Transverse colon (tissue), 4 donors: Measurements from ENCODE around the gene IL6R. TPM values are rescaled to one million over a fixed set of nuclear protein-coding genes. Genes with fewer than 3 reads are reported as not detected.

Source experiments
- DNase-seq: peaks from one replicate; pipeline ENCODE4 v3.0.0-alpha.2; 2019
- H3K27ac ChIP-seq, 4 donors: fragments of 200-600 bp; sonication (generic); 2 replicates each; pipeline ENCODE4 v1.5.1; 2016 to 2018; ENCODE audit warnings: inconsistent platforms in 4 of 4
- H3K27me3 ChIP-seq: fragments of 200-600 bp; sonication (generic); 2 replicates; pipeline ENCODE4 v1.5.1; 2017; ENCODE audit warnings: inconsistent platforms
- H3K36me3 ChIP-seq, 4 donors: fragments of 200-600 bp; sonication (generic); 2 replicates each; pipeline ENCODE4 v1.5.1; 2017 to 2019; ENCODE audit warnings: inconsistent platforms in 4 of 4
- H3K4me1 ChIP-seq, 4 donors: fragments of 200-600 bp; sonication (generic); 2 replicates each; pipeline ENCODE4 v1.5.1; 2017 to 2020; ENCODE audit warnings: inconsistent platforms in 4 of 4
- H3K4me3 ChIP-seq, 4 donors: fragments of 200-600 bp; sonication (generic); 1 replicate in 1 of 4; 2 replicates in 3 of 4; pipeline versions ENCODE4 v1.5.1 to v1.6.1; 2017 to 2019; ENCODE audit warnings: inconsistent platforms in 4 of 4
- H3K9me3 ChIP-seq, 2 donors: fragments of 200-600 bp; sonication (generic); 2 replicates each; pipeline ENCODE4 v1.5.1; 2017 to 2019; ENCODE audit warnings: inconsistent platforms in 2 of 2
- EP300 ChIP-seq: sonication (generic); formaldehyde crosslinking; IDR thresholded peaks from one replicate; pipeline ENCODE4 v1.6.1; 2017; ENCODE audit warnings: antibody characterized with exemption, low read depth
- POLR2A ChIP-seq: fragments of 450-650 bp; IDR thresholded peaks from one replicate; pipeline ENCODE4 v1.6.1; 2016; ENCODE audit warnings: antibody characterized with exemption, mild to moderate bottlenecking, moderate library complexity
- POLR2AphosphoS5 ChIP-seq, 3 donors: sonication (generic); formaldehyde crosslinking; IDR thresholded peaks; one replicate each; pipeline ENCODE4 v1.6.1; 2016; ENCODE audit warnings: antibody characterized with exemption in 3 of 3
- WGBS, 2 donors: methylation state at CpG; one replicate each; pipeline ENCODE4 v1.1.5; 2018; ENCODE audit warnings: low coverage in 1 of 2; 5-methylcytosine and 5-hydroxymethylcytosine counted together
- in situ Hi-C, 4 donors: fragments of 200-750 bp; cut with MboI; loops; one replicate each; pipeline versions ENCODE4 v1.15.0 to v1.15.1; 2017; ENCODE audit warnings: low sequenced_read_pairs in 3 of 4, low pct_ligation_motif_present in 1 of 4, low pct_unique_long_range_greater_than_20kb in 1 of 4
- intact Hi-C: fragments of 100-400 bp; cut with DNase I; formaldehyde crosslinking; loops from one replicate; pipeline ENCODE4 v1.15.1; 2023; ENCODE audit warnings: low total_unique reads
- total RNA-seq, 4 donors: library from RNA; depleted of rRNA; stranded (reverse); fragments of >200 nt; gene quantifications; one replicate each; pipeline ENCODE4 v1.1.0, GENCODE V29; 2016
- TF ChIP-seq, protein P1 (sequence below), 5 experiments: fragments of 200-600 bp in 3 of 5; fragments of 450-650 bp in 2 of 5; sonication (generic) in 3 of 5; IDR thresholded peaks; 1 replicate in 2 of 5; 2 replicates in 3 of 5; pipeline ENCODE4 v1.5.1; 2016 to 2017; ENCODE audit warnings: antibody characterized with exemption in 5 of 5, inconsistent platforms in 3 of 5, mild to moderate bottlenecking in 2 of 5, moderate library complexity in 1 of 5

Gene IL6R
- total RNA-seq, 4 donors from 2014 or later, result 10.7 to 107 (median 77.3) TPM

DNA sequence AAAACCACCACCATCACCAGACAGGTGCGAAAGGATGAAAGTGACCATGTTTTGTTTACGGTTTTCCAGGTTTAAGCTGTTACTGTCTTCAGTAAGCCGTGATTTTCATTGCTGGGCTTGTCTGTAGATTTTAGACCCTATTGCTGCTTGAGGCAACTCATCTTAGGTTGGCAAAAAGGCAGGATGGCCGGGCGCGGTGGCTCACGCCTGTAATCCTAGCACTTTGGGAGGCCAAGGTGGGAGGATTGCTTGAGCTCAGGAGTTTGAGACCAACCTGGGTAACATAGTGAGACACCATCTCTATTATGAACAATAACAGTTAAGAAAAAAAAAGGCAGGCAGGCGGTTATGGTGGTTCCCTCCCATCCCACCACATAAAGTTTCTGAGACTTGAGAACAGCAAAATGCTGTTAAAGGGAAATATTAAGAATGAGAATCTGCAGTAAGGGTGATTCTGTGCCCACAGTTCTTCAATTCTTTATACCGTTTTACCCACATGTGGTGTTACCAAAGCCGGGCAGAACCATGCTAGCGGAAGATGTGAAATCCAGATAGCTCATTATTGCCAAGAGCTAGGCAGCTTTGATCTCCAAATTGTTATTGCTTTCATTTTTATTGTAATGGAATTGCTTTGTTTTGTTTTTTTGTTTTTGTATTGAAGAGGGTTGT is 62.4 kb downstream of the IL6R start:
- WGBS, 2 donors, result 87% methylated on average over 3 to 11 of the region's 11 CpGs
- H3K4me3 ChIP-seq, result no peak overlapping the region
- in situ Hi-C loops, result no loop called here
- H3K27me3 ChIP-seq, result no peaks in the 10 kb centered on the region
- no peak for DNase-seq
- H3K4me1 ChIP-seq, result peaks cover 0 to 74% (median 24%) of the 10 kb centered on the region in 4 donors
- TF ChIP-seq EP300, result no peak
- no peak for TF ChIP-seq POLR2A
- no peak for TF ChIP-seq POLR2AphosphoS5 (IDR thresholded peaks at IDR 0.05)
- TF ChIP-seq, protein P1, sequence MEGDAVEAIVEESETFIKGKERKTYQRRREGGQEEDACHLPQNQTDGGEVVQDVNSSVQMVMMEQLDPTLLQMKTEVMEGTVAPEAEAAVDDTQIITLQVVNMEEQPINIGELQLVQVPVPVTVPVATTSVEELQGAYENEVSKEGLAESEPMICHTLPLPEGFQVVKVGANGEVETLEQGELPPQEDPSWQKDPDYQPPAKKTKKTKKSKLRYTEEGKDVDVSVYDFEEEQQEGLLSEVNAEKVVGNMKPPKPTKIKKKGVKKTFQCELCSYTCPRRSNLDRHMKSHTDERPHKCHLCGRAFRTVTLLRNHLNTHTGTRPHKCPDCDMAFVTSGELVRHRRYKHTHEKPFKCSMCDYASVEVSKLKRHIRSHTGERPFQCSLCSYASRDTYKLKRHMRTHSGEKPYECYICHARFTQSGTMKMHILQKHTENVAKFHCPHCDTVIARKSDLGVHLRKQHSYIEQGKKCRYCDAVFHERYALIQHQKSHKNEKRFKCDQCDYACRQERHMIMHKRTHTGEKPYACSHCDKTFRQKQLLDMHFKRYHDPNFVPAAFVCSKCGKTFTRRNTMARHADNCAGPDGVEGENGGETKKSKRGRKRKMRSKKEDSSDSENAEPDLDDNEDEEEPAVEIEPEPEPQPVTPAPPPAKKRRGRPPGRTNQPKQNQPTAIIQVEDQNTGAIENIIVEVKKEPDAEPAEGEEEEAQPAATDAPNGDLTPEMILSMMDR (IDR thresholded peaks at IDR 0.05), result no peak
- H3K36me3 ChIP-seq, result no peaks in the 10 kb centered on the region
- intact Hi-C loops, result no loop called here
- H3K9me3 ChIP-seq, result no peaks in the 10 kb centered on the region
- no peak overlapping the region for H3K27ac ChIP-seq

DNA sequence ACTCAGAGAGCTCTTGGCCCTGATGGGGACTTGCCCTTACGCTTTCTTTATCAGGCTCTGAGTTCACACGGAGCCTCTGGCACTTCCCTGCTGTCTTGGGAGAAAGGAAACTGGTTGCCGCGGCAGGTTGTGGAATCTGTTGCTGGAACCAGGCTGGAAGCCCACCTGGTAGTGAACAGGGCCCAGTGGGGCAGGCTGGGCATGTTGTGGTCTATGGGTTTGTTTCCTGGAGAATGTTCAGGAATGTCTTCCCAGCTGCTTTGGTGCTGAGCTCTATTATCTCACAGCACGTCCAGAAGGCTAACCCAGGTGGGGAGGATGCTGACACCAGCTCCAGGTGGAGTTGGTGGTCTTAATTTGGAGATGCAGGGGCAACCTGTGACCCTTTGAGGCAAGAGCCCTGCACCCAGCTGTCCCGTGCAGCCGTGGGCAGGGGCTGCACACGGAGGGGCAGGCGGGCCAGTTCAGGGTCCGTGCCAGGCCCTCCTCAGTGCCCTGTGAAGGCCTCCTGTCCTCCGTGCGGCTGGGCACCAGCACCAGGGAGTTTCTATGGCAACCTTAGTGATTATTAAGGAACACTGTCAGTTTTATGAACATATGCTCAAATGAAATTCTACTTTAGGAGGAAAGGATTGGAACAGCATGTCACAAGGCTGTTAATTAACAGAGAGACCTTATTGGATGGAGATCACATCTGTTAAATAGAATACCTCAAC is 63.5 kb downstream of the IL6R start:
- Histone ChIP-seq H3K9me3 (no peaks in the 10 kb centered on the region), H3K27me3 (no peaks in the 10 kb centered on the region), H3K4me1 (peaks cover 0 to 65% (median 16%) of the 10 kb centered on the region in 4 donors), H3K27ac (no peak overlapping the region), H3K36me3 (no peaks in the 10 kb centered on the region), H3K4me3 (no peak overlapping the region)
- in situ Hi-C loops (no loop called here), intact Hi-C loops (no loop called here)
- TF ChIP-seq POLR2A (no peak), EP300 (no peak), POLR2AphosphoS5 (IDR thresholded peaks at IDR 0.05) (no peak)
- TF ChIP-seq, protein P1 (IDR thresholded peaks at IDR 0.05), result no peak
- no peak for DNase-seq
- 82% methylated on average over 12 of the region's 12 CpGs; no CpG with 5 or more reads in 1 of the 2 donors for WGBS, 2 donors

DNA sequence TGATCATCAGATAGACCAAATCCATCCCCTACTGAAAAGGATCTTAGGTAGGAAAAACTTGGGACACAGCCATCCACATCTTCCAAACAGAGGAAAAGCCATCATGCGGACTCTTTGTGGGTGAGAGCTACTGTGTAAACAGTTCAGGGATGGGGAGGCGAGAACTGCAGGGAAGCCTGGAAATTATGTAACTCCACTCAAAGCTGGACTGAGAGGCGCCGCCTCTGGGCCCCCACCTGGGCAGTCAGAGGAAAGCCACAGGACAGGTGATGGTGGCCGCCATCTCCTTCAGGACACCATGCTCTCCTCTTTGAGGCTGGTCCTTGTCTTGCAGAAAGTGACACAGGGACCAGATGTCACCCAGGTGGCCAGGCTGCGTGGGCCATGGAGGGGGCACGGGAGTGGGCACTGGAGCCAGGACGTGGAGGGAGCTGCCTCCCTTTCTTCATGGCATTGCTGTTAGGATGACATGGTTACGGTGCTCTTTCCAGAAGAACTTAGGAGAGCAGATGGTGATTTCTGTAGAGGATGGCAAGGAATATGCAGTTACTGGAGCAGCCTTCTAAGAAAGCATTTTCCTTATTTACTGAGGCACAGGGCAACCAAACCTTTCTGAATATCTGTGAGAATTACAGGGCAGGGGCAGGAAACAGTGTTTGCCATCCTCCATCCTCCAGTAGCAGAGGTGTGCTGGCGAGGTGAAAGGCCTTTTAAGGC is 64.9 kb downstream of the IL6R start:
- WGBS, 2 donors, result 82% methylated on average over 10 of the region's 10 CpGs; no CpG with 5 or more reads in 1 of the 2 donors
- no peak for TF ChIP-seq POLR2AphosphoS5 (IDR thresholded peaks at IDR 0.05)
- TF ChIP-seq, protein P1 (IDR thresholded peaks at IDR 0.05), result no peak
- TF ChIP-seq EP300, result no peak
- TF ChIP-seq POLR2A, result no peak
- DNase-seq, result no peak
- Histone ChIP-seq H3K4me1 (peaks cover 2 to 65% (median 20%) of the 10 kb centered on the region in 4 donors), H3K27ac (peak overlapping the region in 3 of 4 donors; percentile 49 to 57 (median 50)), H3K4me3 (no peak overlapping the region), H3K9me3 (no peaks in the 10 kb centered on the region), H3K36me3 (no peaks in the 10 kb centered on the region), H3K27me3 (no peaks in the 10 kb centered on the region)
- intact Hi-C loops (no loop called here), in situ Hi-C loops (loop anchor here in 2 of 4 donors (10.0 kb wide), 1 partner anchor 65 kb away; the partner anchor contains the start of gene IL6R (in 2 of the 2))

DNA sequence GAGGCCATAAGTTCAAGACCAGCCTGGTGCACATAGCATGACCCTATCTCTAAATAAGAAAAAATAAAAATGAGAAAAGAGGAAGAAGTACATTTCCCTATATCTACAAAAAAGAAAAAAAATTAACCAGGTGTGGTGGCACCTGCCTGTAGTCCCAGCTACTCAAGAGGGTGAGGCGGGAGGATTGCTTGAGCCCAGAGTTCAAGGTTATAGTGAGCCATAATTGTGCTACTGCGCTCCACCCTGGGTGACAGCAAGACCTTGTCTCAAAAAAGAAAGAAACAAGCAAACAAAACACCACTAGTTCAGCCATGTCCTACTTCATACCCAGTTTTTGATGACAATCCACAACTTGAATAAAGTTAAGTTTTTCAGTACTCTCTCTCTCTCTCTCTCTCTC is 66.2 kb downstream of the IL6R start:
- peaks cover 4 to 65% (median 18%) of the 10 kb centered on the region in 4 donors for H3K4me1 ChIP-seq
- WGBS, 2 donors, result 46% methylated on average over 2 of the region's 2 CpGs; no CpG with 5 or more reads in 1 of the 2 donors
- no peak overlapping the region for H3K4me3 ChIP-seq
- H3K9me3 ChIP-seq, result no peaks in the 10 kb centered on the region
- TF ChIP-seq POLR2A (no peak), POLR2AphosphoS5 (IDR thresholded peaks at IDR 0.05) (peak in 1 of 3 donors; percentile 27)
- intact Hi-C loops (no loop called here), in situ Hi-C loops (loop anchor here in 2 of 4 donors (10.0 kb wide), 1 partner anchor 67 kb away; the partner anchor contains the start of gene IL6R (in 2 of the 2))
- no peaks in the 10 kb centered on the region for H3K27me3 ChIP-seq
- H3K27ac ChIP-seq, result peak overlapping the region; percentile 34 to 57 (median 50)
- H3K36me3 ChIP-seq, result no peaks in the 10 kb centered on the region
- peak; percentile 55 for DNase-seq
